ENCODE results near the gene COG5.

Gene COG5

GRCh38 chr7:107186240-107186639 lies 377.5 kb downstream of the COG5 start:
- Histone ChIP-seq H2BK5ac (ENCODE audit: low read length) (no peak overlapping the region), H2AK5ac (ENCODE audit: low read length) (no peak overlapping the region), H2BK120ac (ENCODE audit: low read depth, low read length) (no peak overlapping the region), H4K5ac (ENCODE audit: low read length) (no peak overlapping the region), H3K9ac (ENCODE audit: low read length) (no peak overlapping the region), H3K79me2 (ENCODE audit: control insufficient read depth, insufficient read depth, low read length) (no peaks in the 10 kb centered on the region), H2BK15ac (replicated peaks; ENCODE audit: low read depth) (no peak overlapping the region), H3K79me1 (ENCODE audit: low read length) (no peaks in the 10 kb centered on the region), H3K27ac (ENCODE audit: low read depth, low read length) (no peak overlapping the region), H3K4me1 (ENCODE audit: control insufficient read depth, low read depth, low read length) (no peaks in the 10 kb centered on the region), H3K4ac (ENCODE audit: low read depth, low read length) (no peak overlapping the region), H3K23ac (ENCODE audit: low read length) (no peak overlapping the region), H3K18ac (ENCODE audit: low read length) (no peak overlapping the region), H4K8ac (ENCODE audit: low read depth, low read length) (no peak overlapping the region), H3K4me3 (ENCODE audit: low read length) (no peak overlapping the region), H3K56ac (ENCODE audit: low read length) (no peak overlapping the region), H3K4me2 (ENCODE audit: low read length) (no peak overlapping the region), H3K36me3 (ENCODE audit: control insufficient read depth, insufficient read depth, low read length) (peaks cover 2% of the 10 kb centered on the region), H3K27me3 (ENCODE audit: insufficient read depth, low read length, poor library complexity) (no peaks in the 10 kb centered on the region)
- WGBS (ENCODE audit: extremely low coverage, insufficient coverage, low lambda C conversion rate) = no CpG with 5 or more reads among the region's 4 CpGs
- no peak for DNase-seq

- H3K79me1 ChIP-seq (ENCODE audit: low read length) = no peaks in the 10 kb centered on the region
- no peak overlapping the region for H3K4ac ChIP-seq (ENCODE audit: low read depth, low read length)
- no peak overlapping the region for H3K23ac ChIP-seq (ENCODE audit: low read length)
- no peak overlapping the region for H4K8ac ChIP-seq (ENCODE audit: low read depth, low read length)
- H2BK120ac ChIP-seq (ENCODE audit: low read depth, low read length) = no peak overlapping the region
- H3K79me2 ChIP-seq (ENCODE audit: control insufficient read depth, insufficient read depth, low read length) = no peaks in the 10 kb centered on the region
- H2BK15ac ChIP-seq (replicated peaks; ENCODE audit: low read depth) = no peak overlapping the region
- H3K4me3 ChIP-seq (ENCODE audit: low read length) = no peak overlapping the region
- no peak overlapping the region for H3K18ac ChIP-seq (ENCODE audit: low read length)
- no peak overlapping the region for H3K56ac ChIP-seq (ENCODE audit: low read length)
- H3K27ac ChIP-seq (ENCODE audit: low read depth, low read length) = no peak overlapping the region
- no peak overlapping the region for H3K4me2 ChIP-seq (ENCODE audit: low read length)
- no peak overlapping the region for H4K5ac ChIP-seq (ENCODE audit: low read length)
- H2AK5ac ChIP-seq (ENCODE audit: low read length) = no peak overlapping the region
- no peak for DNase-seq
- no peak overlapping the region for H3K9ac ChIP-seq (ENCODE audit: low read length)
- H3K27me3 ChIP-seq (ENCODE audit: insufficient read depth, low read length, poor library complexity) = no peaks in the 10 kb centered on the region
- no peak overlapping the region for H2BK5ac ChIP-seq (ENCODE audit: low read length)
- H3K36me3 ChIP-seq (ENCODE audit: control insufficient read depth, insufficient read depth, low read length) = peaks cover 2% of the 10 kb centered on the region
- WGBS (ENCODE audit: extremely low coverage, insufficient coverage, low lambda C conversion rate) = no CpG with 5 or more reads among the region's 4 CpGs
- H3K4me1 ChIP-seq (ENCODE audit: control insufficient read depth, low read depth, low read length) = no peaks in the 10 kb centered on the region
Measured at GRCh38 chr7:107185716-107186115, 378.0 kb downstream of the COG5 start.

DNA sequence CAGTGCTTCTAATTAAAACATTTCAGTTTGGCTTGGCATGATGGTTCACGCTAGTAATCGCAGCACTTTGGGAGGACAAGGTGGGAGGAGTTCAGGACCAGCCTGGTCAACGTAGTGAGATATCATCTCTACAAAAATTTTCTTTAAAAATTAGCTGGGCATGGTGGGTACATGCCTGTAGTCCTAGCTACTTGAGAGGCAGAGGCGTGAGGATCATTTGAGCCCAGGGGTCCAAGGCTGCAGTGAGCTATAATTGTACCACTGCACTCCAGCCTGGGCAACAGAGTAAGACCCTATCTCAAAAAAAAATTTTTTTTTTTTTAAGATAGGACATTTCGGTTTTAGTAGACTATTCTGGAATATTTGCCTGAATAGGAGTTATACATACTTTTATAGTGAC lies 382.5 kb downstream of the COG5 start:
- no peak overlapping the region for H3K4me3 ChIP-seq (ENCODE audit: low read length)
- no peak overlapping the region for H4K5ac ChIP-seq (ENCODE audit: low read length)
- H3K4me2 ChIP-seq (ENCODE audit: low read length) = no peak overlapping the region
- WGBS (ENCODE audit: extremely low coverage, insufficient coverage, low lambda C conversion rate) = no CpG with 5 or more reads among the region's 5 CpGs
- no peak overlapping the region for H3K56ac ChIP-seq (ENCODE audit: low read length)
- H2BK15ac ChIP-seq (replicated peaks; ENCODE audit: low read depth) = no peak overlapping the region
- peaks cover 2% of the 10 kb centered on the region for H3K36me3 ChIP-seq (ENCODE audit: control insufficient read depth, insufficient read depth, low read length)
- no peak for DNase-seq
- no peak overlapping the region for H3K27ac ChIP-seq (ENCODE audit: low read depth, low read length)
- no peak overlapping the region for H2BK5ac ChIP-seq (ENCODE audit: low read length)
- H3K4ac ChIP-seq (ENCODE audit: low read depth, low read length) = no peak overlapping the region
- H3K18ac ChIP-seq (ENCODE audit: low read length) = no peak overlapping the region
- H3K4me1 ChIP-seq (ENCODE audit: control insufficient read depth, low read depth, low read length) = no peaks in the 10 kb centered on the region
- H2BK120ac ChIP-seq (ENCODE audit: low read depth, low read length) = no peak overlapping the region
- H4K8ac ChIP-seq (ENCODE audit: low read depth, low read length) = no peak overlapping the region
- no peak overlapping the region for H2AK5ac ChIP-seq (ENCODE audit: low read length)
- H3K79me1 ChIP-seq (ENCODE audit: low read length) = peaks cover 2% of the 10 kb centered on the region
- H3K23ac ChIP-seq (ENCODE audit: low read length) = no peak overlapping the region
- H3K27me3 ChIP-seq (ENCODE audit: insufficient read depth, low read length, poor library complexity) = no peaks in the 10 kb centered on the region
- no peak overlapping the region for H3K9ac ChIP-seq (ENCODE audit: low read length)
- no peaks in the 10 kb centered on the region for H3K79me2 ChIP-seq (ENCODE audit: control insufficient read depth, insufficient read depth, low read length)

DNA sequence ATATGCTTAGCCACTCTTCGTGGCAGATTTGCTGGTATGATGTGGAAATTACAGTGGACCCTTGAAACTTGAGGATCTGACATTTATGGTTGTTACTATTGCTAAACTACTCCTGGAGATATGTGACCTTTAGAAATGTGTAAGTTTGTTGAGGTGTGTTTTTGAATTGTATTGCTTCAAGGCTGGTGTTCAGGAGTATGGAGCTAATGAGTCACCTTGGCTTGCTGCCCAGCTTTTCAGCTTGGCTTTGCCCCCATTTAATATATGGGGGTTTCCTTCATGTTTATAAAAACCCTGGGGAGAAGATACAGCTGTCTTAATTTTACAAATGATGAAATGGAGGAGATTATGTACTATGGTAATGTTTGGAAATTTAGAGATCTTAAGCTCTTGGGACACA lies 383.3 kb downstream of the COG5 start:
- H3K4ac ChIP-seq (ENCODE audit: low read depth, low read length) = no peak overlapping the region
- no peaks in the 10 kb centered on the region for H3K4me1 ChIP-seq (ENCODE audit: control insufficient read depth, low read depth, low read length)
- H3K56ac ChIP-seq (ENCODE audit: low read length) = no peak overlapping the region
- no peak overlapping the region for H3K9ac ChIP-seq (ENCODE audit: low read length)
- H3K79me1 ChIP-seq (ENCODE audit: low read length) = peaks cover 2% of the 10 kb centered on the region
- no peak overlapping the region for H2BK120ac ChIP-seq (ENCODE audit: low read depth, low read length)
- no peaks in the 10 kb centered on the region for H3K27me3 ChIP-seq (ENCODE audit: insufficient read depth, low read length, poor library complexity)
- no peak overlapping the region for H3K4me3 ChIP-seq (ENCODE audit: low read length)
- H3K4me2 ChIP-seq (ENCODE audit: low read length) = no peak overlapping the region
- H3K79me2 ChIP-seq (ENCODE audit: control insufficient read depth, insufficient read depth, low read length) = no peaks in the 10 kb centered on the region
- H2BK5ac ChIP-seq (ENCODE audit: low read length) = no peak overlapping the region
- no peak overlapping the region for H4K8ac ChIP-seq (ENCODE audit: low read depth, low read length)
- no peak overlapping the region for H3K23ac ChIP-seq (ENCODE audit: low read length)
- no peak overlapping the region for H4K5ac ChIP-seq (ENCODE audit: low read length)
- H3K18ac ChIP-seq (ENCODE audit: low read length) = no peak overlapping the region
- H2BK15ac ChIP-seq (replicated peaks; ENCODE audit: low read depth) = no peak overlapping the region
- DNase-seq = no peak
- H2AK5ac ChIP-seq (ENCODE audit: low read length) = no peak overlapping the region
- peaks cover 2% of the 10 kb centered on the region for H3K36me3 ChIP-seq (ENCODE audit: control insufficient read depth, insufficient read depth, low read length)
- WGBS (ENCODE audit: extremely low coverage, insufficient coverage, low lambda C conversion rate) = no CpG with 5 or more reads among the region's 1 CpG
- H3K27ac ChIP-seq (ENCODE audit: low read depth, low read length) = no peak overlapping the region

- H2BK120ac ChIP-seq (ENCODE audit: low read depth, low read length) = no peak overlapping the region
- H2BK5ac ChIP-seq (ENCODE audit: low read length) = no peak overlapping the region
- H3K18ac ChIP-seq (ENCODE audit: low read length) = no peak overlapping the region
- H2AK5ac ChIP-seq (ENCODE audit: low read length) = no peak overlapping the region
- H3K9ac ChIP-seq (ENCODE audit: low read length) = no peak overlapping the region
- no peak overlapping the region for H3K4me2 ChIP-seq (ENCODE audit: low read length)
- peaks cover 2% of the 10 kb centered on the region for H3K79me1 ChIP-seq (ENCODE audit: low read length)
- no peak overlapping the region for H3K27ac ChIP-seq (ENCODE audit: low read depth, low read length)
- no peaks in the 10 kb centered on the region for H3K79me2 ChIP-seq (ENCODE audit: control insufficient read depth, insufficient read depth, low read length)
- no peak overlapping the region for H3K56ac ChIP-seq (ENCODE audit: low read length)
- peaks cover 2% of the 10 kb centered on the region for H3K36me3 ChIP-seq (ENCODE audit: control insufficient read depth, insufficient read depth, low read length)
- no peak overlapping the region for H4K5ac ChIP-seq (ENCODE audit: low read length)
- H3K23ac ChIP-seq (ENCODE audit: low read length) = no peak overlapping the region
- no peak overlapping the region for H3K4me3 ChIP-seq (ENCODE audit: low read length)
- H3K4ac ChIP-seq (ENCODE audit: low read depth, low read length) = no peak overlapping the region
- no CpG with 5 or more reads among the region's 14 CpGs for WGBS (ENCODE audit: extremely low coverage, insufficient coverage, low lambda C conversion rate)
- DNase-seq = no peak
- no peak overlapping the region for H4K8ac ChIP-seq (ENCODE audit: low read depth, low read length)
- no peak overlapping the region for H2BK15ac ChIP-seq (replicated peaks; ENCODE audit: low read depth)
- no peaks in the 10 kb centered on the region for H3K27me3 ChIP-seq (ENCODE audit: insufficient read depth, low read length, poor library complexity)
- H3K4me1 ChIP-seq (ENCODE audit: control insufficient read depth, low read depth, low read length) = no peaks in the 10 kb centered on the region
Measured at GRCh38 chr7:107179326-107180164, 384.2 kb downstream of the COG5 start.

Measured in mesendoderm (in vitro differentiated cells).